Mononuclear cell (primary cell): ENCODE results near the gene POFUT1. TPM values are rescaled to one million over a fixed set of nuclear protein-coding genes. Genes with fewer than 3 reads are reported as not detected.

Source experiments
- H3K27me3 ChIP-seq: 2 replicates; pipeline ENCODE4 v1.6.0; 2011; ENCODE audit warnings: low read length, control low read depth; ENCODE audit not compliant: insufficient read depth
- H3K4me1 ChIP-seq: 2 replicates; pipeline ENCODE4 v1.5.1; 2011; ENCODE audit warnings: mild to moderate bottlenecking, low read length, control low read depth; ENCODE audit not compliant: insufficient read depth
- H3K4me3 ChIP-seq: 2 replicates; pipeline ENCODE4 v1.5.1; 2011; ENCODE audit warnings: mild to moderate bottlenecking, low read length, moderate library complexity
- H3K9me3 ChIP-seq: 2 replicates; pipeline ENCODE4 v1.5.1; 2011; ENCODE audit warnings: low read depth, mild to moderate bottlenecking, control low read depth, low read length
- total RNA-seq: library from RNA; depleted of rRNA; stranded (reverse); fragments of >200 nt; gene quantifications from one replicate; pipeline ENCODE4 v1.2.3, GENCODE V29; 2012

The POFUT1 gene
- total RNA-seq, 1 donor: 7.2 TPM

- peaks cover 14% of the 10 kb centered on the region for H3K4me1 ChIP-seq
- H3K27me3 ChIP-seq: no peaks in the 10 kb centered on the region
- H3K9me3 ChIP-seq: no peaks in the 10 kb centered on the region
- no peak overlapping the region for H3K4me3 ChIP-seq
These were observed 6.2 kb downstream of the POFUT1 start for GRCh38 chr20:32213870-32214269.

GRCh38 chr20:32215147-32215546 lies 7.5 kb downstream of the POFUT1 start:
- Histone ChIP-seq H3K4me1 (peaks cover under 1% of the 10 kb centered on the region), H3K9me3 (no peaks in the 10 kb centered on the region), H3K27me3 (no peaks in the 10 kb centered on the region), H3K4me3 (no peak overlapping the region)

- Histone ChIP-seq H3K27me3 (no peaks in the 10 kb centered on the region), H3K4me3 (no peak overlapping the region), H3K9me3 (no peaks in the 10 kb centered on the region), H3K4me1 (no peaks in the 10 kb centered on the region)
These were observed 8.0 kb downstream of the POFUT1 start for GRCh38 chr20:32215729-32216128.

DNA sequence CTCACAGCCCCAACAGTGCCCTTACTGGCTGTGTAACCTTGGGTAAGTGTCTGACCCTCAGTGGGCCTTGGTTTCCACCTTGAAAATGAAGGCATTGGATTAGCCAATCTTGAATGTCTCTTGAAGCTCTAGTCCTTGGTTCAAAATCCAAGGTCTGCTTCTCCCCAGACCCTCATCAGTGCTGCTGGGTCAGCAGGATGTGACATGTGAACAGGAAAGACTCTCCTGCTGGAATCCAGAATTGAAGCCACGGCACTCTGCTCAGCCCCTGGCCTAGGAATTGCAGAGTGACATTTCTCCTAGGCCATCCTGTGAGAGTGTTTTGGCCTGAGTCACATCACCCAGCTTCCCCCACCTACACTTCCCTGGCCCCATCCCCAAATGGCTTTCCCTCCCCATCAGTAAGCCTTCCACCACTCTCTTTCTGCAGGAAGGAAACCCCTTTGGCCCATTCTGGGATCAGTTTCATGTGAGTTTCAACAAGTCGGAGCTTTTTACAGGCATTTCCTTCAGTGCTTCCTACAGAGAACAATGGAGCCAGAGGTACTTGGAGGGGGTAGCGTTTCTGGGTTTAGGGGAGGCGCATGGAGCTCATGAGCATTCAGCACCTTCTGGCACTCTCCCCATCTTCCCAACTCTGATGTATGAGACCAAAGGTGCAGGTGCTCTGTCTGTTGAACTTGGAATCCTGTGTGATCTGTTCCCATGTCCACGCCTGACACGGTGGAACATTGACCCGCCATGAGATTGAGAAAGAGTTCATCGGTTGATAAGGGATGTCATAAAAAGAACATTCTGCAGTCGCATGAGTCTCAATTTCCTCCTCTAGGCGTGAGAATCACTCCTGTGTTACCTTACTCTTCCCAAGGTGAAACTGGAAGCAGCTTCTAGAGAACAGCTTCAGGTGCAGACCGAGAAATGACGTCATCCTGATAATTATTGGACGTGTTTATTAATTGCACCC lies 8.8 kb downstream of the POFUT1 start:
- H3K4me1 ChIP-seq: no peaks in the 10 kb centered on the region
- no peaks in the 10 kb centered on the region for H3K9me3 ChIP-seq
- no peaks in the 10 kb centered on the region for H3K27me3 ChIP-seq
- H3K4me3 ChIP-seq: no peak overlapping the region

- Histone ChIP-seq H3K4me3 (no peak overlapping the region), H3K27me3 (no peaks in the 10 kb centered on the region), H3K4me1 (no peaks in the 10 kb centered on the region), H3K9me3 (no peaks in the 10 kb centered on the region)
These were observed 10.6 kb downstream of the POFUT1 start for GRCh38 chr20:32218156-32218900.

- Histone ChIP-seq H3K9me3 (no peaks in the 10 kb centered on the region), H3K4me3 (no peak overlapping the region), H3K27me3 (no peaks in the 10 kb centered on the region), H3K4me1 (peaks cover 20% of the 10 kb centered on the region)
These were observed 16.8 kb downstream of the POFUT1 start for GRCh38 chr20:32224463-32224862.

DNA sequence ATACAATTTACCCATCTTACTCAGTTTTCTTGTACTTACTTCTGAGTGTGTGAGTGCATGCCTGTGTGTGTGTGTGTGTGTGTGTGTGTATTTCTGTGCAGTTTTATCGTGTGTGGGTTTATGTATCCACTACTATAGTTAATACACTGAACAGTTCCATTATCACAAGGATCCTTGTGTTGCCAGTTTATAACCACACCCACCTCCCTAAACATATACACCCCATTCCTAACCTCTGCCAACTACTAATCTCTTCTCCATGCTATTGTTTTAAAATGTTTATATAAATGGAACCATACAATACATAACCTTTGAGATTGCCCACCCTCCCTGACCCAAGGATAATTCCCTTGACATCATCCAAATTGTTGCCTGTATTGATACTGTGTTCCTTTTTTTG lies 18.7 kb downstream of the POFUT1 start:
- Histone ChIP-seq H3K9me3 (no peaks in the 10 kb centered on the region), H3K27me3 (no peaks in the 10 kb centered on the region), H3K4me1 (peaks cover 25% of the 10 kb centered on the region), H3K4me3 (no peak overlapping the region)

DNA sequence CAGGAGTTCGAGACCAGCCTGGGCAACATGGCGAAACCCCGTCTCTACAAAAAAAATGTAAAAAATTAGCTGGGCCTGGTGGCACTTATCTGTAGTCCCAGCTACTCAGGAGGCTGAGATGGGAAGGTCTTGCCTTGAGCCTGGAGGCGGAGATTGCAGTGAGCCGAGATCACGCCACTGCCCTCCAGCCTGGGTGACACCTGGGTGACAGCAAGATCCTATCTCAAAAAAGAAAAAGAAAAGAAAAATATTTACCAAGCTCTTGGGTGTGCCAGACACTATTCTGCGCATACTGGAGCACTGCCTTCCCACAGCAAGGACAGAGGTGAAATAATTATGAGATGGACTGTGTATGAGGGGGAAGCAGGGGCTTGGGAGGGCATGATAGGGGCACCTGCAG lies 19.6 kb downstream of the POFUT1 start:
- no peaks in the 10 kb centered on the region for H3K9me3 ChIP-seq
- peaks cover 34% of the 10 kb centered on the region for H3K4me1 ChIP-seq
- H3K4me3 ChIP-seq: no peak overlapping the region
- H3K27me3 ChIP-seq: no peaks in the 10 kb centered on the region

DNA sequence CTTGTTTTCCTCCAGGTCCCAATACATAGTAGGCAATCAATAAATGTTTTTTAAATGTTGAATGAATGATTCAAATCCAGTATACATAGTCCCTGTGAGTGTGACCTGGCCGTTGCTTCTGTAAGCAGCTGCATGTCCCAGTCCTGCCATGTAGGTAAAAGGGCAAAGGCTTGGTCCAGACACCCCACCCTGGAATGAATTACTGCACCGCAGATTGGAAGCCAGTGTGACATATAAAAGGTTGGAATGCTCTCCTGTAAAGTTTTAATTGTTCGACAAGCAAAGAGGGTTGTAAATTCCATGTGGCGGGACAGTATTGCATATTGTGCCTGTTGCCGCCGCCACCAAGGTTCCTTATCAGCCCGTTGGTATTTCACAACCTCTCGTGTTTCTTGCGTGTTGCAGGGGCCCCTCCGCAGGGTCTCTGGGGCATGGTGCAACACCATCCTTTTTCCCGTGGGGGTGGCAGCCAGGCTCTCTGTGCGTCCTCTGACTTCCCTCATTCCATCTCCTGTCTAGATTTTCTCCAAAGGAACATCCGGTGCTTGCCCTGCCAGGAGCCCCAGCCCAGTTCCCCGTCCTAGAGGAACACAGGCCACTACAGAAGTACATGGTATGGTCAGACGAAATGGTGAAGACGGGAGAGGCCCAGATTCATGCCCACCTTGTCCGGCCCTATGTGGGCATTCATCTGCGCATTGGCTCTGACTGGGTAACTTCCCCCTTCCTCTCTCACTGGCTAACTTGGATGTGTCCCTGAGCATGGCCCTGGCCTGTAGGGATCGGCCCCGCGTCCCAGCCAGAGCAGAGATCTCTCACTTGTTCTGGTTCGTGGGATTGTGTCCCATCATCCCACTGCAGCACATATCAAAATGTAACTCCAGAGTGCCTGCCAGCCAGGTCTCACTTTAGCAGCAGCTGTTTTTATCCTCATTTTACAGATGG lies 20.3 kb downstream of the POFUT1 start:
- H3K4me3 ChIP-seq: no peak overlapping the region
- H3K4me1 ChIP-seq: peaks cover 41% of the 10 kb centered on the region
- no peaks in the 10 kb centered on the region for H3K27me3 ChIP-seq
- H3K9me3 ChIP-seq: no peaks in the 10 kb centered on the region

- Histone ChIP-seq H3K27me3 (no peaks in the 10 kb centered on the region), H3K4me3 (no peak overlapping the region), H3K4me1 (peaks cover 54% of the 10 kb centered on the region), H3K9me3 (no peaks in the 10 kb centered on the region)
These were observed 21.6 kb downstream of the POFUT1 start for GRCh38 chr20:32229251-32229747.

GRCh38 chr20:32230707-32231106 lies 23.0 kb downstream of the POFUT1 start:
- H3K9me3 ChIP-seq: no peaks in the 10 kb centered on the region
- no peak overlapping the region for H3K4me3 ChIP-seq
- H3K27me3 ChIP-seq: no peaks in the 10 kb centered on the region
- peaks cover 64% of the 10 kb centered on the region for H3K4me1 ChIP-seq

GRCh38 chr20:32231245-32231644 lies 23.6 kb downstream of the POFUT1 start:
- Histone ChIP-seq H3K27me3 (no peaks in the 10 kb centered on the region), H3K4me1 (peaks cover 64% of the 10 kb centered on the region), H3K4me3 (no peak overlapping the region), H3K9me3 (no peaks in the 10 kb centered on the region)

GRCh38 chr20:32231847-32232246 lies 24.2 kb downstream of the POFUT1 start:
- no peaks in the 10 kb centered on the region for H3K9me3 ChIP-seq
- H3K27me3 ChIP-seq: no peaks in the 10 kb centered on the region
- H3K4me1 ChIP-seq: peaks cover 63% of the 10 kb centered on the region
- H3K4me3 ChIP-seq: no peak overlapping the region

GRCh38 chr20:32232326-32232886 lies 24.7 kb downstream of the POFUT1 start:
- Histone ChIP-seq H3K4me1 (peaks cover 58% of the 10 kb centered on the region), H3K4me3 (no peak overlapping the region), H3K27me3 (no peaks in the 10 kb centered on the region), H3K9me3 (no peaks in the 10 kb centered on the region)
